Right kidney (tissue), 1 donor: ENCODE results near the gene PTTG2.

Source experiments
- DNase-seq: peaks from one replicate; pipeline ENCODE4 v3.0.0-alpha.2; 2016

The PTTG2 gene

DNA sequence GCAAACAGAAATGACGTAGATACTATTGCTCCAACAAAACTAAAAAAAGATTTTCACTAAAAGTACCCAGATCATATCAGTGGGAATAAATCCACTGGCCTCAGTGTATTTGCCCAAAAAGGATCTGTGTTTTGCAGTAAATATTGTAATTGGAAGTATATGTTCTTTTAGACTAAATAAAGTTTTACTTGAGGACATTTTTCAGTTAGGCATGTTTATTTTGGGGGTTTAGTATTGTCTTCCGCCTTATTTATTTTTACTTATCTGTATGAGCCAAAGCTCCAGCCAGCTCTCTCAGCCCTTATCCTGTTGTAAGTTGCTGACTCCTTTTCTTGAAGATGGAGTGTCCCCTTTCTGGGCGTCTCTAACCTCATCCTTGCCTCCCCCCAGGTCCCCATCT is 49.8 kb downstream of the PTTG2 start:
- DNase-seq: no peak
